OCI-LY7 (cell line): ENCODE data around the gene PPP2R3B. TPM values are rescaled to one million over a fixed set of nuclear protein-coding genes. Genes with fewer than 3 reads are reported as not detected.

Experiments used
- BruUV-seq: library from RNA; stranded (reverse); fragments of 400-500 nt; replicated peaks from 2 replicates; lab custom pipeline; 2021; lab: Mats Ljungman, UMichigan
- CTCF ChIA-PET: fragments of 300-600 bp; sonication (Branson Sonifier 250); formaldehyde crosslinking; loops from one replicate; lab custom pipeline; 2022; ENCODE audit warnings: antibody characterized with exemption; ENCODE audit not compliant: unreplicated experiment; lab: Charles Lee
- POLR2A ChIA-PET: fragments of 300-600 bp; sonication (Branson Sonifier 250); formaldehyde crosslinking; loops from one replicate; lab custom pipeline; 2022; ENCODE audit warnings: antibody characterized with exemption; lab: Charles Lee
- DNase-seq: peaks from one replicate; pipeline ENCODE4 v3.0.0-alpha.2; 2015; ENCODE audit warnings: low spot score
- H2AFZ ChIP-seq: fragments of 200-600 bp; sonication (generic), shearing (Covaris generic); 2 replicates; pipeline ENCODE4 v1.6.1; 2014; ENCODE audit warnings: mild to moderate bottlenecking, antibody characterized with exemption, low read length, moderate library complexity
- H3K27ac ChIP-seq: fragments of 200-600 bp; sonication (generic); 2 replicates; pipeline ENCODE4 v1.5.1; 2014; ENCODE audit warnings: mixed run types, low read depth, mild to moderate bottlenecking, moderate library complexity, low read length, inconsistent platforms; ENCODE audit not compliant: poor library complexity, severe bottlenecking
- H3K36me3 ChIP-seq: fragments of 200-600 bp; sonication (generic); 2 replicates; pipeline ENCODE4 v1.6.1; 2014; ENCODE audit warnings: mild to moderate bottlenecking, antibody characterized with exemption, low read length, moderate library complexity, mixed read lengths; ENCODE audit not compliant: insufficient read depth
- H3K4me1 ChIP-seq: fragments of 200-600 bp; sonication (generic); 2 replicates; pipeline ENCODE4 v1.5.1; 2014; ENCODE audit warnings: mild to moderate bottlenecking, low read length; ENCODE audit not compliant: insufficient read depth, poor library complexity, severe bottlenecking
- H3K4me2 ChIP-seq: fragments of 200-600 bp; sonication (generic); 2 replicates; pipeline ENCODE4 v1.6.1; 2014; ENCODE audit warnings: mild to moderate bottlenecking, low read length
- H3K4me3 ChIP-seq: fragments of 200-600 bp; sonication (generic); 2 replicates; pipeline ENCODE4 v1.5.1; 2014; ENCODE audit warnings: mild to moderate bottlenecking, low read depth, low read length; ENCODE audit not compliant: poor library complexity, severe bottlenecking
- H3K79me2 ChIP-seq: fragments of 200-600 bp; sonication (generic); 2 replicates; pipeline ENCODE4 v1.6.1; 2016; ENCODE audit warnings: low read depth, mild to moderate bottlenecking, low read length, moderate library complexity, mixed read lengths; ENCODE audit not compliant: insufficient read depth
- H3K9me2 ChIP-seq: fragments of 200-600 bp; sonication (generic); 2 replicates; pipeline ENCODE4 v1.6.1; 2016; ENCODE audit warnings: mild to moderate bottlenecking, low read length, mixed read lengths; ENCODE audit not compliant: insufficient read depth
- H3K9me3 ChIP-seq: fragments of 200-600 bp; sonication (generic); 2 replicates; pipeline ENCODE4 v1.6.1; 2014; ENCODE audit warnings: mild to moderate bottlenecking, mixed run types, low read length, mixed read lengths
- H4K20me1 ChIP-seq: fragments of 200-600 bp; sonication (generic); 2 replicates; pipeline ENCODE4 v1.6.1; 2014; ENCODE audit warnings: mild to moderate bottlenecking, antibody characterized with exemption, low read length, moderate library complexity, mixed read lengths; ENCODE audit not compliant: insufficient read depth
- EZH2phosphoT487 ChIP-seq: fragments of 200-600 bp; sonication (generic); IDR thresholded peaks from 2 replicates; pipeline ENCODE4 v1.6.1; 2018; ENCODE audit warnings: low read depth, borderline replicate concordance, mild to moderate bottlenecking, mixed run types, antibody characterized with exemption, low read length, moderate library complexity, mixed read lengths
- intact Hi-C: fragments of 100-400 bp; cut with micrococcal nuclease; formaldehyde crosslinking; loops from one replicate; pipeline ENCODE4 v1.10.0; 2022; ENCODE audit not compliant: unreplicated experiment
- total RNA-seq, 2 experiments: library from RNA; depleted of rRNA in 1 of 2; stranded (reverse); fragments of >200 nt in 1 of 2; shearing (Covaris generic) in 1 of 2; gene quantifications; 2 replicates each; pipeline ENCODE4 v1.2.3, GENCODE V29; 2014 to 2022
- TF ChIP-seq, protein P1 (sequence below): fragments of 200-600 bp; sonication (generic); conservative IDR thresholded peaks from 2 replicates; pipeline ENCODE4 v1.5.1; 2014; ENCODE audit warnings: mild to moderate bottlenecking, antibody characterized with exemption, low read length, moderate library complexity, mixed read lengths

The PPP2R3B gene
- total RNA-seq, 2 experiments from 2014 or later: 270 to 342 TPM

- Histone ChIP-seq H3K9me2 (no peaks in the 10 kb centered on the region), H3K4me1 (peaks cover 68% of the 10 kb centered on the region), H3K27ac (peak overlapping the region; percentile 89), H4K20me1 (peaks cover 8% of the 10 kb centered on the region; the same call in 1 of the 2 replicates), H3K79me2 (peaks cover 77% of the 10 kb centered on the region), H3K4me3 (peak overlapping the region; percentile 82), H3K36me3 (peaks cover 20% of the 10 kb centered on the region), H3K4me2 (peak overlapping the region; percentile 89), H2AFZ (no peak overlapping the region; the same call in 1 of the 2 replicates), H3K9me3 (no peaks in the 10 kb centered on the region)
- CTCF ChIA-PET: no interaction called here
- DNase-seq: peak; percentile 86
- no TSS peak for BruUV-seq
- POLR2A ChIA-PET: no interaction called here
- intact Hi-C loops: loop anchor here (1.0 to 5.0 kb wide), 4 partner anchors 15 to 635 kb away; partner anchors contain the start of gene GTPBP6
- TF ChIP-seq EZH2phosphoT487: no peak
These were observed 14.8 kb downstream of the PPP2R3B start for GRCh38 chrX:371907-372306.

DNA sequence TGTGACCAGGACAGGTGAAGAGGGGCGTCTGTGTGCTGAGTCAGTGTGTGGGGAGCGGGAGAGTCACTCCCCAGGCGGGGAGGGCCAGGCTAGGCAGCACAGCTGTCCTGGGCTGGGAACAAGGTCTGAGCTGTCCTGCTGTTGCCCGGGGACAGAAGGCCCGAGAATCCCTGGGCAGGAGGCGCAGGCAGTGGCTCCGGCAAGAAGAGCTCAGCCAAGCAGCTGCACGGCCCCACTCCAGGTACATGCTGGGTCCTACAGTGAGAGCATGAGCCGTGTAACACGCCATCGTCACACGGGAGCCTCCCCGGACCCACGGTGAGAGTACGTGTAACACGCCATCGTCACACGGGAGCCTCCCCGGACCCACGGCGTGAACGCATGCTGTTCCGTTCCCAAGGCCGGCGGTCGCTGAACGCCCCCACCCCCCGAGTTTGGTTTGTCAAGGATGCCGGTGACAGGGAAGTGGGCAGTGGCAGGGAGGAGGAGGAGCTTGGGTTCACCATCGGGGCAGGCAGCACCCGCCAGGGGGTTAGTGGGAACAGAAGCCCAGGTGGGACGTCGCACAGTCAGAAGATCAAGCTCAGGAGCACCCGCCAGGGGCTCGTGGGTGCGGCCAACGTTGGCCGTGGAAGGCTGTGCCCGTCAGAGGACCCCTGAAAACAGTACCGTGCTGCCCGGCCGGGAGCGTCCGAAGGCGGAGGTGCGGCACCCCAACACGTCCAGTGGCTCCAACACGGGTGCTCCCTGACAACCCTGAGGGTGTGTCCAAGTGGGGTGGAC lies 15.6 kb downstream of the PPP2R3B start:
- Histone ChIP-seq H3K9me3 (no peaks in the 10 kb centered on the region), H3K79me2 (peaks cover 80% of the 10 kb centered on the region), H2AFZ (no peak overlapping the region), H3K36me3 (peaks cover 23% of the 10 kb centered on the region), H3K4me2 (peak overlapping the region; percentile 89), H3K9me2 (no peaks in the 10 kb centered on the region), H3K4me1 (peaks cover 68% of the 10 kb centered on the region), H4K20me1 (peaks cover 8% of the 10 kb centered on the region; the same call in 1 of the 2 replicates), H3K4me3 (peak overlapping the region; percentile 82), H3K27ac (peak overlapping the region; percentile 89)
- intact Hi-C loops: loop anchor here (2.0 to 5.0 kb wide), 2 partner anchors 88 to 636 kb away; no protein-coding TSS in a partner anchor
- POLR2A ChIA-PET: no interaction called here
- BruUV-seq: no TSS peak
- DNase-seq: peak; percentile 71
- CTCF ChIA-PET: no interaction called here
- TF ChIP-seq EZH2phosphoT487: no peak
- TF ChIP-seq, protein P1, sequence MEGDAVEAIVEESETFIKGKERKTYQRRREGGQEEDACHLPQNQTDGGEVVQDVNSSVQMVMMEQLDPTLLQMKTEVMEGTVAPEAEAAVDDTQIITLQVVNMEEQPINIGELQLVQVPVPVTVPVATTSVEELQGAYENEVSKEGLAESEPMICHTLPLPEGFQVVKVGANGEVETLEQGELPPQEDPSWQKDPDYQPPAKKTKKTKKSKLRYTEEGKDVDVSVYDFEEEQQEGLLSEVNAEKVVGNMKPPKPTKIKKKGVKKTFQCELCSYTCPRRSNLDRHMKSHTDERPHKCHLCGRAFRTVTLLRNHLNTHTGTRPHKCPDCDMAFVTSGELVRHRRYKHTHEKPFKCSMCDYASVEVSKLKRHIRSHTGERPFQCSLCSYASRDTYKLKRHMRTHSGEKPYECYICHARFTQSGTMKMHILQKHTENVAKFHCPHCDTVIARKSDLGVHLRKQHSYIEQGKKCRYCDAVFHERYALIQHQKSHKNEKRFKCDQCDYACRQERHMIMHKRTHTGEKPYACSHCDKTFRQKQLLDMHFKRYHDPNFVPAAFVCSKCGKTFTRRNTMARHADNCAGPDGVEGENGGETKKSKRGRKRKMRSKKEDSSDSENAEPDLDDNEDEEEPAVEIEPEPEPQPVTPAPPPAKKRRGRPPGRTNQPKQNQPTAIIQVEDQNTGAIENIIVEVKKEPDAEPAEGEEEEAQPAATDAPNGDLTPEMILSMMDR: no peak

DNA sequence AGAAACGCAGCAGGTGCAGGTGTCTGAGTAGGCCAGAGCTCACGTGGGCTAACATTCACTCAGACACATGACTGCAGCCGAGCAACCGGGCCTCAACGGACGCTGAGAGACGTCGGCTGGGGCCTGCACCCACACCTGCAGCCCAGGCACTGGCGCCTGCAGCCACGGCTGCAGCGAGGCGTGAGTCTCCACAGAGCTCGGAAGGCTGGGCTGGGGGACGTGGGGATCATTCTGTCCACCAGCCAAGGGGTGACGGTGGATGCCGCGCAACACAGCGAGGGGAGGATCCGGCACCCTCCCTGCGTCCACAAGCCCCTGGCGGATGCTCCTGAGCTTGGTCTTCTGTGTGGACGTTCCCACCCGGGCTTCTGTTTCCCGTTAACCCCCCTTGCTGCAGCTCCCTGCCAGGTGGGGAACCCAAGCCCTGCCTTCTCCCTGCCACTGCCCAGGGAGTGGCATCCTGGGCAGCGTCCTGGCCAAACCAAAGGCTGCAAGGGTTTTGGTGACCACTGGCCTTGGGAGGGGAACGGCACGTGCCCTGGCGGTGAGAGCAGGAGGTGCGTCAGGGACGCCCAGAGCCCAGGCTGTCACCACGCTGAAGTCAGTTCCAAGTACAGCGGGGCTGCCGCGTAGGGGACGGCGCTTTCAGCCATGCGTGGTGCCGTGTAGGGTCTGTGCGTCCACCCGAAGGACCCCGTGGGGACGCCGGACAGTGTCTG lies 16.3 kb downstream of the PPP2R3B start:
- Histone ChIP-seq H3K27ac (peak overlapping the region; percentile 89), H3K4me2 (peak overlapping the region; percentile 89), H3K9me2 (no peaks in the 10 kb centered on the region), H4K20me1 (peaks cover 8% of the 10 kb centered on the region; the same call in 1 of the 2 replicates), H3K36me3 (peaks cover 23% of the 10 kb centered on the region), H3K4me3 (peak overlapping the region; percentile 82), H3K4me1 (peaks cover 68% of the 10 kb centered on the region), H3K79me2 (peaks cover 77% of the 10 kb centered on the region), H3K9me3 (no peaks in the 10 kb centered on the region), H2AFZ (no peak overlapping the region)
- peak; percentile 92 for DNase-seq
- POLR2A ChIA-PET: no interaction called here
- intact Hi-C loops: loop anchor here (2.0 to 5.0 kb wide), 2 partner anchors 88 to 637 kb away; no protein-coding TSS in a partner anchor
- no TSS peak for BruUV-seq
- no peak for TF ChIP-seq EZH2phosphoT487
- TF ChIP-seq, protein P1: peak; percentile 68
- CTCF ChIA-PET: no interaction called here
